ENCODE results near the gene C11orf52.

- TF ChIP-seq, protein P1, sequence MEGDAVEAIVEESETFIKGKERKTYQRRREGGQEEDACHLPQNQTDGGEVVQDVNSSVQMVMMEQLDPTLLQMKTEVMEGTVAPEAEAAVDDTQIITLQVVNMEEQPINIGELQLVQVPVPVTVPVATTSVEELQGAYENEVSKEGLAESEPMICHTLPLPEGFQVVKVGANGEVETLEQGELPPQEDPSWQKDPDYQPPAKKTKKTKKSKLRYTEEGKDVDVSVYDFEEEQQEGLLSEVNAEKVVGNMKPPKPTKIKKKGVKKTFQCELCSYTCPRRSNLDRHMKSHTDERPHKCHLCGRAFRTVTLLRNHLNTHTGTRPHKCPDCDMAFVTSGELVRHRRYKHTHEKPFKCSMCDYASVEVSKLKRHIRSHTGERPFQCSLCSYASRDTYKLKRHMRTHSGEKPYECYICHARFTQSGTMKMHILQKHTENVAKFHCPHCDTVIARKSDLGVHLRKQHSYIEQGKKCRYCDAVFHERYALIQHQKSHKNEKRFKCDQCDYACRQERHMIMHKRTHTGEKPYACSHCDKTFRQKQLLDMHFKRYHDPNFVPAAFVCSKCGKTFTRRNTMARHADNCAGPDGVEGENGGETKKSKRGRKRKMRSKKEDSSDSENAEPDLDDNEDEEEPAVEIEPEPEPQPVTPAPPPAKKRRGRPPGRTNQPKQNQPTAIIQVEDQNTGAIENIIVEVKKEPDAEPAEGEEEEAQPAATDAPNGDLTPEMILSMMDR (conservative IDR thresholded peaks at IDR 0.05) = no peak
- no peak for TF ChIP-seq ZFX (IDR thresholded peaks at IDR 0.05)
Measured at GRCh38 chr11:111976119-111976766, 57.5 kb downstream of the C11orf52 start.
